HG02885 (cell line): ENCODE results near the gene TFPI2.
A peak's percentile ranks its signal among the peaks of the same experiment; 100 is the strongest.

ENCODE experiments used
- ATAC-seq: cut with Tn5 transposase; IDR thresholded peaks from one replicate; pipeline ENCODE4 v1.9.1; 2021; ENCODE audit warnings: mild to moderate bottlenecking; ENCODE audit not compliant: unreplicated experiment, poor library complexity

The TFPI2 gene

DNA sequence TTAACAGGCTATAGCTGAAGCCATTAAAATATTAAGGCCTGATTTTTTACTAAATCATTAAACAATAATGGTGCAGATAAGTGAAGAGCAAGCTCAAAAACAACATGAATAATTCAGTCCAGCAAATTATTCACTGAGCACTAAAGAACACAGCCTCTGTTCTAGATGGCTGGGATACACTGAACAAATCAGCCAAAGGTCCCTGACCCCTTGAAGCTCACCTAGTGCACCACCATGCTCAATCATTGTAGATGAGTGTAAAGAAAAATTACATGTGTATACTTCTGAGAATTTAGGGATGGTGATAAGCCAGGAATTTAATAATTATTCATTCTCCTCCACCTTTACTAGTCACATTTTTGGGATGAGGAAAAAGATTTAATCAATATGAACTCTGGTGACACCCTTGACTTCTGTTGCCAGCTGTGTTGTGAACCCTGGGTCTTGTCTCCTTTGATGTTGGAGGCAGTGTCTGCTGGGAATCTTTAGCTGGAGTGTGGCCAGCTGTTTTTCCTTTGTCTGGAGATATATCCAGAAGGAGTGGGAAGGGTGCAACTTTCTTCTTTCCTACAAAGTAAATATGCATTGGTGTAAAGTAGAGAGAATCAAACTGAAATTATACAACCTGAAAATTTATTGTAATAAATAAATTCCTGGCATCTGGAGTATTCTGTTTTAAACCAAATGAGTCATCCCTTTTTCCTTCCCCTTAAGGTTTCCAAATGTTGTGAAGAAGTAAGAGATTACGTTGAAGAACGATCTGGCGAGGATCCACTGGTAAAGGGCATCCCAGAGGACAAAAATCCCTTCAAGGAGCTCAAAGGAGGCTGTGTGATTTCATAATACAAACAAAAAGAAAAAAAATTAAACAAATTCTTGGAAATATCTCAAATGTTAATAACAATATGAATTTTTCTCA lies 19.8 kb upstream of the TFPI2 start:
- no peak for ATAC-seq

DNA sequence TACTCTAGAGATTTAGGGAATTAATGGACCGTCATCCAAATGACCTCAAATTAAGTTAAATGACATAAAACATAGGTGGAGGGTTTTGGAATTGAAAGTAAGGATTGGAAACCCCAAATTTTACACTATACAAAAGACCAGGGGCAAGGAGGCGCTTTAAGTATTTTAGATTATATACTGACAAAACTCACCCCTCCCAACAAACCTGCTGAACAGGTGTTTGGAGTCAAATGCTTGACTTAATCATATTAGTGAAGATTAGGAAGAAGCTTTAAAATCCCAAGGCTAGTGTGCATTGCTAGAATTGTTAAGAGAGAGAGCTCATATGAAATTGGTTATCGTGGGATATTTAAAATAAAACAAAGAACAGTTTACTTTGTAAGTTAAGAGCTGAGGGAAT lies 15.7 kb upstream of the TFPI2 start, which contains the start of gene GNGT1:
Gene GNGT1 (plus strand): TSS at position 301 of the 400 bp plus-strand sequence. CDS start 180 bp downstream, outside the sequence.
- ATAC-seq = no peak

DNA sequence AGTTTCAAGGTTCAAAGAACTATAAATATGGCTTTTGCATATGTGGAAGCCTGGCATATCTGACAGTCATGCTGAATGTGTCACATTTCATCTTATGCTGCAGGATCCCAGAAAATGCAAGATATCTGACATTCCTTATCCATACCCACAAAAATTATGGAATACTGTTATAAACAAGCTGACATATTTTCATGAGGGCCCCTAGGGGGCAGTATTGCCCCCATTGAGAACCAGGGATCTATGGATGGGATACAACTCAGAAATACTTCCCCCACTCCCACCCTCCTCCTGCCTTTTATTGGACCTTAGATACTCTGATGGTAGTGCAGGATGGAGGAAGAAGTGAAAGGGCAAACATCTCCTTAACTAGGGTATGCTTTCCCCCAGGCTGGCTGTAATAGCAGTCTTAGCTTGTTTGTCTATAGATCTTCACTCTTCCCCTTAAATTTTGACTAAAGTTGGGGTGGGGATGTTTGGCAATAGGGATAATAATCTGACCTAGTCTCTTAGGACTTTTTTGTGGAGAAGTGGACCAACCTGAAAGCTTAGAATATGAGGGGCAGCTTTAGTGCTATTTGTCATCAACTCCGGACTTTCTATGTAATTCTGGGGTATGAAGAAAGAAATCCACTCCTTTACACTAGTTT lies 12.3 kb upstream of the TFPI2 start:
- peak; percentile 64 for ATAC-seq

DNA sequence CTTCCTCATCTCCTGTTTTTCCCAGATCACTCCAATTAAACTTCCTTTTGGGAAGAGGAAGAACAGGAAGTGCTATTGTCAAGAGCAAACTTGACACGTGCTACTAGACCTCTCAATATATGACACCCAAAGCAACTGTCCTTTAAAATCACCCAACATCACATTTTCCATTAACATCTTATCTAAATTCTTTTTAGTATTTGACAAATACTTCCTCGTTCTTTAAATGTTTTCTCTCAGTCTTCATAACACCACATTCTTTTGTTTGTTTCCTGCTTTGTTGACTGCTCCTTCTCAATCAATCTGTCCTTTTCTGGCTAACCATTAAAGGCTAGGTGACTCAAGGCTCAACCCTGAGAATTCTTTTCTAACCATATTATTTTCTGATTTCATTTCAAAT lies 7.1 kb upstream of the TFPI2 start:
- ATAC-seq = no peak

DNA sequence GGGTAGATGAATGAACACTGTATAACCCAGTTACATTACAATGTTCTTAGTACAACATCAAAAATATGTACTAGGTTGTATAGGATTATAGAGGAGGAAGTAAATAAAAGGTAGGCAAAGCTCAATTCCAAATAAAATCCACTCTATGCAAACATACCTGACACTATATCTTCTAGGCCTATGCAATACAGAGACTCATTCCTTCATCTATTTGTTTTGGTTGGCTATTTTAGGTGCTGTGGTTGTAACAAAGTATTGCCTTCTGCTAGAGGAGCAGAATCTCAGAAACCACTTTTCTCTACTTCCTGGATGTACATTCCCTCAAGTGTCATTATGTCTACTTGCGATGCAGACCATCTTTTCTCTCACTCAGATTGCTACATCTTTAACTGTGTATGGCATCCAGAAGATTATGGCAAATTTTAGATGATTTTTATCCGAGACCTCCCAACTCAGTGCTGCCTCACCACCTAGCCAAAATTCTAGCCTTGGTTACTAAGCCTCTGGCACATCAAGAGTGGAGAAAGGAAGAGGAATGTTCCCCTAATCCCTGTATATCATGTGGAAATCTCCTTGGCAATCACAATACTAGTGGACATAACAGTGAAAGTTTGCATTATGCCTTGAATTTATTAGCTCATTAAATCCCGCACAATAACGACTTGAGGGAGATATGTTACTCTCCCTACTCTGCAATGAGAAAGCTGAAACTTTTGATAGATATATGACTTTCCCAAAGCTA lies 5.5 kb upstream of the TFPI2 start:
- ATAC-seq = no peak

DNA sequence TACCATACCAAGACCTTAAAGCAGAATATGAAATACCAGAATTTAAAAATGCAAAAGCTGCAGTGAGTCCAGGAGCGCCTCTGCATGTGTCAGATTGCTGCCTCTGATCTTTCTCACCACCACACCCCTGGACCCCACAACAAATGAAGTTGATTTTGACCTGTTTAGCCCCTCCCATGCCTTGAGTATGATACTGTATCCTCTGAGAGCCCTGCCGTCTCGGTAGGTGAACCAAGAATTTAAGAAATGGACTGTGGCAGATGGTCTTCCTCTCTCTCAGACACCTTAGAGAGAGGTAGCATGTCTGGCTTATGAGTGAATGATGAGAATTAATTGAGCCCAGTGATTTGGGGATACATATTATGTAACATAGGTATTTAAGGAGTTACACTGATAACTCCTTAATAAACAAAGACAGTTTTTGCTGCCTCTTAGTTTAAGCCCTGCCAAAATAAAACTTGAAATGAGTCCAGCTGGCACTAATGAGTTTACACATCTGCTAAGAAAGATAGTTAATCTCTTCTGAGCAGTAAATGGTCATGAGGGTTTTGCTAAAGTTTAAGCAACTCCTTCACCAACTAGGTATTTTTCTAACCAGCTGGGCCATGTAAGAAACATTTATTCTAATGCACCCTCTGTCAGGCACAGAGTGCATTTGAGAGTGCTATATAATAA lies 4.5 kb upstream of the TFPI2 start:
- ATAC-seq = no peak

DNA sequence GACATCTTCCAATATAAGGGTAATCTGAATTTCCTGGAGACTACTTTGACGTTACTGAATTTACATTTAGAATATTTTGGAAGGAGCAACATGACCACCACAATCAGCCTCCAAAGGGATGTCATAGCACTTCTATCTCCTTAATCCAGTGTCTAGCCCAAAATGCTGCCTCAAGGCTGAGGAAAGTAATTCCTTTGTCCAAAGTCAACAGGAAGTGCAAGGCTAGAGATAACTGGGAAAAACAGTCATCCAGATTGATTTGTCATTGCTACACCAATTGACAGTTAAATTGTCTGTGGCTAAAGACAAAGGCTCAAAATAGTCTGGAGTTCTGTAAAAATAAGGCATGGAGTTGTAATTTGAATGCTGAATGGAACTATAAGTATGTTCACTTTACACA lies 3.9 kb upstream of the TFPI2 start:
- ATAC-seq = no peak

DNA sequence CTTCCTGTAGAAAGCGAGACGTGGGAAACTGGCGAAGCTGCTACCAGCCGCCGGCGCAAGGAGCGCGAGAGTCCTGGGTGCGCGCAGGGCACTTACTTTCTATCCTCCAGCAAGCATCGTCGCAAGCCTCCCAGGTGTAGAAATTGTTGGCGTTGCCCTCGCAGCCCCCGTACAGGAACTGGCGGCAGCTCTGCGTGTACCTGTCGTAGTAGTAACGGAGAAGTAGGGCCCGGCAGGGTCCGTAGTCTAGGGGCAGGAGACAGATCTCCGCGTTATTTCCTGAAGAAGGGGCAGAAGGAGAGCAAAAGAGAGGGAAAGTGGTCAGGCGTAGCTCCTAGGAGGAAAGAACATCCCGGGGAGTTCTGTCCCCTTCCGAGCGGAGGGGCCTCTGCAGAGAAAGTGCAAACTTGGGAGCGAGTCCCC lies 501 bp downstream of the TFPI2 start:
- peak; percentile 49 for ATAC-seq

DNA sequence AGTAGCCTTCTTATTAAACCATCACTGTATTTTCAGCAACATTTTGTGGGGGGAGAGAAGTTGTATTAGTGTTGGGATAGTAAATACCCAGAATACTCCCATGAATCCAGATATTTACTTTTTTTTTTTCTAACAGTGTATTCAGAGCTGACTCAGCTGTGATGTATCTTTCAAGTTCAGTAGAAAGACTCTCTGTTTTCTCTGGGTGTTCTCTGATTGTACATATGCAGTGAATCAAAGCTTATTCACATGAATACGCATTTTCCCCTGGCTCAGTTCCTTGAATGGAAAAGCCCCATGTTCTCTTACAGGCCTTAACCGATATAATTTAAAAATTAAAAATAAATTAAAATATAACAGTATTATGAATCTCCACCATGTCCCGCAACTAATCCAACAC lies 1.3 kb downstream of the TFPI2 start:
- no peak for ATAC-seq

DNA sequence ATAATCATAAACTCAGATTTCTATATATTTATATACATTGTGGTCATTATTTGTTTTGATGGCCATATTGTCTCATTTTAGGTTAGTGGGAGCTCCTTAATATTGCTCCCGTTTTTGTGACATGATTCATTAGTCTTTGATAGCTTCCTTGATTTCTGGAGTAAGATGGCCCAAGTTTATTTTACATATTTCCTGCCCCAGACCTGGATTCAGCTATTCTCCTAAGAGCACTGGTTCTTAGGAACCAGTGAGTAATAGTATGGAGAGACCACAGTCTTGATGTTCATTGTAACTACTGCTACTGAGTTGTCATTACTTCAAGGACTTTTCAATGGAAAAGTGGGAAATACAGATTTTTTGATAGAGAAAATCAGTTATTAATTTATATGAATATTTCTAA lies 6.0 kb downstream of the TFPI2 start:
- no peak for ATAC-seq

DNA sequence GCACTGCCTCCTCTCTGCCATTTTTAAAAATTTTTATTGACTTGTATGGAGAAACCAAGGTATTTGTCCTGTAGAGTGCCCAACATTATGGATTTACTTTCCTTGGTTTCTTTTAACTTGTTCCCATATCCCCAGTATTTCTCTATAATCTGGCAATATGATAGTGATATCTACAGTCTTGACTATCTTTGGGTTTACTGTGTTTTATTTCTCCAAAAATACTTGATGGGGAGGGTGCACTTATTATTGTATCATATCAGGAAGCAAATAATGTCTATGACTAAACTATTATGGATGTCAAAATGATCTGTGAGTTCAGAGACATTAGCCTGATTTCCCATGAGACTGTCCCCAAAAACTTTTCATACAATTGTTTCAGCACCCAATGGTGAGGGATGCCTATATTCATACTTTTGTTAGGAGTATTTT lies 6.6 kb downstream of the TFPI2 start:
- ATAC-seq = no peak

DNA sequence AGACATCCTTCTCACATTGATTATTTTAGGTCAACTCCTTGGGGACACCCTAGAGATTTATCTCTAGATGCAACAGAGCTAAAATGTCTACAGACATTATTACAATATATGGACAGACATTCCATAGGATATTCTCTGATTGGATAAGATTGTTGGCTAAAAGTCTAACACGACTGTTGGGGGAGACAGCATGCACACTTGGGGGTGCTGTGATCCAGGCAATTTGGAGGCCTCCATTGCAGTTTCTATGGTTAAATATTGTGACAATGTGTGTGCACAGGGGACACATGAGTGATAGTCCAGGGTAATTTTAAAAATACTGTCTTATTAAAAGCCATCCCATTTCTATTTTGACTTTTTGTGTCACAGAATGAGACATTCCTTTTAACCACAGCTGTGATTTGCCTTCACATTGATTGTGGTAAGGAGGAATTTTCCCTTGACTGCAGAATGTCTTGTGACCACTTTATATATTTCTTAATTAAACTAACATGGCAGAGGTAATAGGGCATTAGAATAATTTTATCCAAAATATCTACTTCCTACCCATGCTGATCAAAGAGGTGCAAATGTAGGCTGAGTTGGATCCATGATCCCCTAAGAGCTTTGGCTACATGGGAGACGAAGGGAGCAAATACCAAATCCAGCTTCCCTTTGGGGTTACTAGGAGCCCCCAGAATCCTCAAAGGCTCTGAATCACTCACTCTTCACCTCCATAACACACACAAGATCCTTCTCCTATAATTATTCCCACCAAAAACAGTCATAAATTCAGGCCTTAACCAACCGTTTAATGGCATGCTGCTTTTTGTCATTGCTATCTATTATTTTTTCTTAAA lies 7.3 kb downstream of the TFPI2 start:
- ATAC-seq = no peak

DNA sequence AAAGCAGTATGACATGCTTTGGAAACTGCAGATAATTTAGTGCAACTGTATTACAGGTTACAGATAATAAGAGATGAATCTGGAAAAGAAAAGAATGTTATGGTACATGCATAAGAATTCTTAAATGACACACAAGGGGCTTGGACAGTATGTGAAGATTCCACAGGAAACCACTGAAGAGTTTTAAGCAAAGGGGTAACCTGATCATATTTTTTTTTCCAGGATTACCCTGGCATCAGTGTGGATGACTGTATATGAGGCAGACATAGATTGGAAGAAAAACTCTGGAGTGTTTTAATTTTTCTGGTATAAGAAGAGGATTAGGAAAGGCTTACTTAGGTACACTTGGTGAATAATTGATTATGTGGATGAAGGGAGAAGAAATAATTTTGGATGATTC lies 8.1 kb downstream of the TFPI2 start:
- ATAC-seq = no peak

DNA sequence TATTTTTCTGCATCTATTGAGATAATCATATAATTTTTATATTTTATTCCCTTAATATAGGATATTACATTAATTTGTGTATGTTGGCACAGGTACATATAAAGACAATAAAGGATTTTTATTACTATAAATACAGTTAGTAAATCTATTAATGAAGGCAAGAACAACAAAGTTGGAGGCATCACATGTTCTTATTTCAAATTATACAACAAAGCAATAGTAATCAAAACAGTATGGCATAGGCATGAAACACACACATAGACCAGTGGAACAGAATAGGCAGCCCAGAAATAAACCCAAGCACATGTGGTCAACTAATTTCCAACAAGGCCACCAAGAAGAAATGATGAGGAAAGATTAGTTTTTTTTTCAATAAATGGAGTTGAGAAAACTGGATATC lies 11.2 kb downstream of the TFPI2 start:
- ATAC-seq = no peak

DNA sequence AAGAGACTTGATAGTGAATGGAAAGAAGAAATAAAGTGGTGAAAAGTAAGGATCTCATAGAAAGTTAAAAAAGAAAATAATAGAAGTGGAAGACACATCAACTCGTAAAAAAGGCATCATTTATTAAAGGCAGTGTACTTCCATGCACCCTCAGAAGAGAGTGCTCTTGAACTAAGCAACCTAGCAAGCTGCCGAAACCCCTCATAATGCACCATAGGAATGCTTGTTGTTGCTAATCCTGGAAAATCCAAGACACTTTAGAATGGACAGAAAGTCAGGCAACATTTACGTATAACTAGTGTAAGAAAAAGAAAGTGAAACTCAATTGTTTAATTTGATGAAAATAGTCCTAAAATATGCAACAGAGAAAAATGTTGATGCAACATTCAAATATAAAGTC lies 12.8 kb downstream of the TFPI2 start:
- ATAC-seq = no peak

DNA sequence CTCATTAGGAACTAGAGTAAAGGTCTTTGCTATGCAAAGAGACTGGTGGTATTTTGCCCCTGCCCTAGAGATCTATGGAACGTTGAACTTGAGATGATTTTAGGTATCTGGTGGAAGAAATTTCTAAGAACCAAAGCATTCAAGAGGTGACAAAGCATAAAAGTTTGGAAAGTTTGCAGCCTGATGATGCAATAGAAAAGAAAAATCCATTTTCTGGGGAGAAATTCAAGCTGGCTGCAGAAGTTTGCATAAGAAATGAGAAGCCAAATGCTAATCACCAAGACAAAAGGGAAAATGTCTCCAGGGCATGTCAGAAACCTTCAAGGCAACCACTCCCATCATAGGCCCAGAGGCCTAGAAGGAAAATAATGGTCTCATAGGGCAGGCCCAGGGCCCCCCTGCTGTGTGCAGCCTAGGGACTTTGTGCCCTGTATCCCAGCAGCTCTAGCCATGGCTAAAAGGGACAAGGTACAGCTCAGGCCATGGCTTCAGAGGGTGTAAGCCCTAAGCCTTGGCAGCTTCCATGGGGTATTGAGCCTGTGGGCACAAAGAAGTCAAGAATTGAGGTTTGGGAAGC lies 16.5 kb downstream of the TFPI2 start:
- no peak for ATAC-seq

DNA sequence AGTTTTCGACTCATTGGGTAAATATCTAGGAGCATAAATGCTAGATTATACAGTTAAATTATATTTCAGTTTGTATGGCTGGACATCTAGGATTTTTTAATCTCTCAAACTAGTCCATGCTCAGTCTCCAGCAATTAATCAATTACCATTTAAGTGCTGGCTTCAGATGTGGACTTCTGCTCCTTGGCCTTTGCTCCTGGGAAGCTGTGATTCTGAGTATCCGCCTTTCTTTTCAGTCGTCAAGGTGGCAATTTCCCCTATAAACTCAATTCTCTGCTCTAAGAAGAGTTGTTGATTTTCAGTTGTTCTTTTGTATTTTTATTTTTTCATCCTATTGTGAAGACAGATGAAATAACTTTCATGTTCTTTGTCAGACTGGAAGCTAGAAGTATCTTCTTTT lies 23.7 kb downstream of the TFPI2 start:
- no peak for ATAC-seq

DNA sequence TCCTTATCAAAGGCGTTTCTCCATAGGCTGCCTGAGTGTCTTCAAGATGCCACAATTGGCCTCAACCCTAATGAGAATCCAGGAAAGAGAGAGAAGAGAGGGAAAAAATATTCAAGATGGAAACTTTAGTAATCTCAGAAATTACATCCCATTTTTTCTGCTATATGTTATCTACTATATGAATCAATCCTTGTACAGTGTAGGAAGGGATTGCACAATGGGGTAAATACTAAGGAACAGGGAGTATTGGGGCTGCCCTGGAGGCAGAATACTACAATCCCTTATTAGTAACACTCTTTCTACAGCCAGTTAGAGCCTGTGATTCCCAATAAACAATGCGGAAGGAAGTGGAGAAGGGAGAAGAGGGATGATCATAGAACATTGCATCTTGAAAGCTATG lies 27.9 kb downstream of the TFPI2 start:
- no peak for ATAC-seq

DNA sequence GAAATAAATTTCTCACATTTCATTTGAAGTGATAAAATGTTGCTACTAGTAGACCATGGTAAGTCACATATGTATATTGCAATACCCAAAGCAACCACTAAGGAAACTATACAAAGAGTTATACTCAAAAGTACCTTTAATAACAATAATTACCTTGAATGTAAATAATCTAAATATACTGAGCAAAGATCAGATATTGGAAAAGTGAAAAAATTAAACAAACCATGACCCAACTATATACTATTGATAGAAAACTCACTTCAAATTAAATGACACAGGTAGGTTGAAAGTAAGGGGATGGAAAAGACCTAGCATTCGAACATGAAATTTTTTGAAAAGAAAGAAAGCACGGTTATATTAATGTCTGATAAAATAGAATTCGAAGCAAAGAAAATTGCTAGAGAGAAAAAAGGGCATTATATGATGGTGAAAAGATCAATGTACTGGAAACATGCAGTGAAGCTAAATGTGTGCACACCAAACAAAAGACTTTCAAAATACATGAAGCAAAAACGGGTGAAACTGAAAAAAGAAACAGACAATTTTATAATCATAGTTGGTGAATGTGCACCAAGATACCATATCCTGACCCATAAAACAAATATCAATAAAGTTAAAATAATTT lies 29.1 kb downstream of the TFPI2 start:
- peak; percentile 63 for ATAC-seq
